ENCODE measurements around the gene MACROD1.

The MACROD1 gene

GRCh38 chr11:64037027-64037634 is 128.8 kb downstream of the MACROD1 start:
- H2BK120ac ChIP-seq (ENCODE audit: insufficient read depth, low read length, poor library complexity): no peak overlapping the region
- H3K27me3 ChIP-seq (ENCODE audit: insufficient read depth, low read length): peaks cover 47% of the 10 kb centered on the region
- no peak overlapping the region for H2BK5ac ChIP-seq (ENCODE audit: low read depth, low read length, poor library complexity)
- H3K23ac ChIP-seq (ENCODE audit: low read length): no peak overlapping the region
- no peak overlapping the region for H3K9ac ChIP-seq (ENCODE audit: low read length)
- WGBS (ENCODE audit: extremely low coverage, insufficient coverage, insufficient read length): no CpG with 5 or more reads among the region's 23 CpGs
- no peaks in the 10 kb centered on the region for H3K36me3 ChIP-seq (ENCODE audit: control insufficient read depth in 1 of 2, insufficient read depth in 2 of 2, low read length in 2 of 2)
- no peaks in the 10 kb centered on the region for H3K79me1 ChIP-seq (ENCODE audit: low read length)
- no peak overlapping the region for H2AFZ ChIP-seq (ENCODE audit: insufficient read depth, low read length, poor library complexity)
- H4K12ac ChIP-seq (ENCODE audit: low read depth, low read length): no peak overlapping the region
- H3K18ac ChIP-seq (ENCODE audit: low read length): no peak overlapping the region
- H3K14ac ChIP-seq (ENCODE audit: low read length): no peak overlapping the region
- H3K4me1 ChIP-seq (ENCODE audit: control insufficient read depth in 1 of 2, insufficient read depth in 2 of 2, low read length in 2 of 2): no peaks in the 10 kb centered on the region
- H3K4me3 ChIP-seq (ENCODE audit: low read depth, low read length): no peak overlapping the region
- H2BK12ac ChIP-seq (ENCODE audit: low read length): no peak overlapping the region
- H3K79me2 ChIP-seq (ENCODE audit: control insufficient read depth, insufficient read depth, low read length, poor library complexity): no peaks in the 10 kb centered on the region
- no peak for DNase-seq
- no peak overlapping the region for H3K4ac ChIP-seq (ENCODE audit: low read depth, low read length)
- H3K9me3 ChIP-seq (ENCODE audit: insufficient read depth, low read depth, low read length): peaks cover 1% of the 10 kb centered on the region
- H3K4me2 ChIP-seq (ENCODE audit: low read length): no peak overlapping the region
- H3K27ac ChIP-seq (ENCODE audit: low read depth, low read length): no peak overlapping the region
- H2AK5ac ChIP-seq (ENCODE audit: low read length): no peak overlapping the region
- no peak overlapping the region for H4K91ac ChIP-seq (ENCODE audit: low read depth, low read length)
- no peak overlapping the region for H4K8ac ChIP-seq (ENCODE audit: low read depth, low read length)

DNA sequence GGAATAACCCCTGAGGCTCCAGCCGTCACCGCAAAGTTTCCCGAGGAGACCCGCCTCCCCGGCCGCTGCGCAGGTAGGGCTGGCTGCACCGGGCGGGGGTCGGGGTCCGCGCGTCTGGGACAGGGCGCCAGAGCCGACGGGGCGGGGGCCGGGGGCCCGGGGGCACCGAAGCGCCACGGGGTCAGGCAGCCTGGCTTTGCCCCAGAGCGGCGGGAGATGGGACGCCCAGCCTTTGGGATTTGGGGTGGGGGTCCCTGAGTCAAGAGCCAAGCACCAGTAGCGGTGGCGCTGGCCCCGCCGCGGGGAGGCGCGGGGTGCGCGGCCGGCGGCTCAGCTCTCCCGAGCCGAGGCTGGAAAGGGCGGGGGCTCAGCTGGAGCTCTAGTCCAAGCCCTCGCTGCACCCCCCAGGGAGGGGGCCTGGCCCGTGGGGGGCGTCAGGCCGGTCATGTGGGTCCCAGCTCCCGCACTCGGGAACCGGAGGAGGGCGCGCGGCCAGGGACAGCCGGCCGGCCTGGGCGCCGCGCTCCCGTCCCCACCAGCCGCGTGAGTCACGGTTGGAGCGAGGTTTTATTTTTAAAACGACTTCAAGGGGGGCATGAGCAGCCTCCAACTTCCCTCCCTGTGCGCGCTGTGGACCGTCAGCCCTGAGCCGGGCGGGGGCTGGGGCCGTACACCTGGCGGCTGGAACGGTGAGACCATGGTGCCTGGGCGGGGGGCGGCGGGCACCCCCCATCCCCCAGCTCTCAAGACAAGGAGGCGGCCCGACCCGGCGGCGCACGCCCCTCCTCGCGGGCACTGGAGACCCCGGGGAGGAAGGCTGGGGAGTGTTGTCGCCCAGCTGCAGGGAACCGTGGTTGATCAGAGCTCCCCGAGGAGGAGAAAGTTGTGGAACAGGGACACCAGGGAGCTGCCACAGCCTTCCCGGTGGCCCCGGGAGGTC is 129.6 kb downstream of the MACROD1 start:
- no CpG with 5 or more reads among the region's 85 CpGs for WGBS (ENCODE audit: extremely low coverage, insufficient coverage, insufficient read length)
- no peak overlapping the region for H2AFZ ChIP-seq (ENCODE audit: insufficient read depth, low read length, poor library complexity)
- no peak overlapping the region for H3K14ac ChIP-seq (ENCODE audit: low read length)
- H3K27me3 ChIP-seq (ENCODE audit: insufficient read depth, low read length): peaks cover 47% of the 10 kb centered on the region
- H3K79me1 ChIP-seq (ENCODE audit: low read length): no peaks in the 10 kb centered on the region
- H3K36me3 ChIP-seq (ENCODE audit: control insufficient read depth in 1 of 2, insufficient read depth in 2 of 2, low read length in 2 of 2): no peaks in the 10 kb centered on the region
- no peak overlapping the region for H4K8ac ChIP-seq (ENCODE audit: low read depth, low read length)
- peak overlapping the region; percentile 37 for H3K4me2 ChIP-seq (ENCODE audit: low read length)
- H3K4ac ChIP-seq (ENCODE audit: low read depth, low read length): no peak overlapping the region
- peak in 1 of 2 donors; percentile 14 for DNase-seq
- H2AK5ac ChIP-seq (ENCODE audit: low read length): no peak overlapping the region
- no peak overlapping the region for H3K9ac ChIP-seq (ENCODE audit: low read length)
- no peak overlapping the region for H4K12ac ChIP-seq (ENCODE audit: low read depth, low read length)
- no peak overlapping the region for H4K91ac ChIP-seq (ENCODE audit: low read depth, low read length)
- H3K27ac ChIP-seq (ENCODE audit: low read depth, low read length): no peak overlapping the region
- H3K4me1 ChIP-seq (ENCODE audit: control insufficient read depth in 1 of 2, insufficient read depth in 2 of 2, low read length in 2 of 2): no peaks in the 10 kb centered on the region
- H3K23ac ChIP-seq (ENCODE audit: low read length): no peak overlapping the region
- H3K9me3 ChIP-seq (ENCODE audit: insufficient read depth, low read depth, low read length): peaks cover 1% of the 10 kb centered on the region
- no peak overlapping the region for H2BK5ac ChIP-seq (ENCODE audit: low read depth, low read length, poor library complexity)
- H3K4me3 ChIP-seq (ENCODE audit: low read depth, low read length): no peak overlapping the region
- H3K18ac ChIP-seq (ENCODE audit: low read length): no peak overlapping the region
- H3K79me2 ChIP-seq (ENCODE audit: control insufficient read depth, insufficient read depth, low read length, poor library complexity): no peaks in the 10 kb centered on the region
- H2BK12ac ChIP-seq (ENCODE audit: low read length): no peak overlapping the region
- H2BK120ac ChIP-seq (ENCODE audit: insufficient read depth, low read length, poor library complexity): no peak overlapping the region

- Histone ChIP-seq H3K9me3 (ENCODE audit: insufficient read depth, low read depth, low read length) (peaks cover 1% of the 10 kb centered on the region), H3K36me3 (ENCODE audit: control insufficient read depth in 1 of 2, insufficient read depth in 2 of 2, low read length in 2 of 2) (no peaks in the 10 kb centered on the region), H3K4ac (ENCODE audit: low read depth, low read length) (no peak within 1 kb of the TSS), H3K79me1 (ENCODE audit: low read length) (no peaks in the 10 kb centered on the region), H2BK120ac (ENCODE audit: insufficient read depth, low read length, poor library complexity) (no peak within 1 kb of the TSS), H2BK5ac (ENCODE audit: low read depth, low read length, poor library complexity) (no peak within 1 kb of the TSS), H3K18ac (ENCODE audit: low read length) (no peak within 1 kb of the TSS), H3K14ac (ENCODE audit: low read length) (no peak within 1 kb of the TSS), H4K12ac (ENCODE audit: low read depth, low read length) (no peak within 1 kb of the TSS), H3K4me3 (ENCODE audit: low read depth, low read length) (no peak within 1 kb of the TSS), H4K91ac (ENCODE audit: low read depth, low read length) (no peak within 1 kb of the TSS), H4K8ac (ENCODE audit: low read depth, low read length) (no peak within 1 kb of the TSS), H3K79me2 (ENCODE audit: control insufficient read depth, insufficient read depth, low read length, poor library complexity) (no peaks in the 10 kb centered on the region), H3K27ac (ENCODE audit: low read depth, low read length) (no peak within 1 kb of the TSS), H2BK12ac (ENCODE audit: low read length) (no peak within 1 kb of the TSS), H3K23ac (ENCODE audit: low read length) (no peak within 1 kb of the TSS), H3K9ac (ENCODE audit: low read length) (no peak within 1 kb of the TSS), H3K4me1 (ENCODE audit: control insufficient read depth in 1 of 2, insufficient read depth in 2 of 2, low read length in 2 of 2) (no peaks in the 10 kb centered on the region), H3K4me2 (ENCODE audit: low read length) (peak within 1 kb of the TSS; percentile 37), H2AFZ (ENCODE audit: insufficient read depth, low read length, poor library complexity) (no peak within 1 kb of the TSS), H2AK5ac (ENCODE audit: low read length) (no peak within 1 kb of the TSS), H3K27me3 (ENCODE audit: insufficient read depth, low read length) (peaks cover 47% of the 10 kb centered on the region)
- WGBS (ENCODE audit: extremely low coverage, insufficient coverage, insufficient read length): no CpG with 5 or more reads among the region's 64 CpGs
- no peak for DNase-seq
These were observed 130.3 kb downstream of the MACROD1 start, which contains the start of gene FLRT1 for GRCh38 chr11:64035576-64035975. Gene FLRT1, plus strand, starts transcription at chr11:64035931. Its CDS starts 80,337 bp downstream, at chr11:64116268.

DNA sequence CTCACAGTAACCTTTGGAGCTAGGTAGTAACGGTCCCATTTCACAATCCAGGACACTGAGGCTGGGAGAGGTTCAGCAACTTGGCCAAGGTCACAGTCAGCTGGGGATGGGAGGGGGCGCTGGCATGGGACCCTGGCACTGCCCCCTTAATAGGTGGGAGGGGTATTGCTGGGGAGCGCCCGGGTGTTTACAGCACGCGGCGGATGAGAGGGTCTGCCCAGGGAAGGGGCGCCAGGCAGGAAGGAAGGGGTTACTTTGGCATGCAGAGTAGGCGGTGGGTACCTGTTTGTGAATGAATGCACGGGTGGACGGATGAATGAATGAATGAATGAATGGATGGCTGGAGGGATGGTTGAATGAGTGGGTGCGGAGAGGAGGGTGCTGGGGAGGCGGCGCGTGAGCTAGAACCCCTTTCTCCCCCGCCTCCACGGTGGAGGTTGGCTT is 130.8 kb downstream of the MACROD1 start:
- WGBS (ENCODE audit: extremely low coverage, insufficient coverage, insufficient read length): no CpG with 5 or more reads among the region's 17 CpGs
- Histone ChIP-seq H2BK12ac (ENCODE audit: low read length) (no peak overlapping the region), H3K79me1 (ENCODE audit: low read length) (no peaks in the 10 kb centered on the region), H3K14ac (ENCODE audit: low read length) (no peak overlapping the region), H3K27me3 (ENCODE audit: insufficient read depth, low read length) (peaks cover 47% of the 10 kb centered on the region), H2AK5ac (ENCODE audit: low read length) (no peak overlapping the region), H3K23ac (ENCODE audit: low read length) (no peak overlapping the region), H4K8ac (ENCODE audit: low read depth, low read length) (no peak overlapping the region), H3K36me3 (ENCODE audit: control insufficient read depth in 1 of 2, insufficient read depth in 2 of 2, low read length in 2 of 2) (no peaks in the 10 kb centered on the region), H3K4me1 (ENCODE audit: control insufficient read depth in 1 of 2, insufficient read depth in 2 of 2, low read length in 2 of 2) (no peaks in the 10 kb centered on the region), H3K27ac (ENCODE audit: low read depth, low read length) (no peak overlapping the region), H3K4me3 (ENCODE audit: low read depth, low read length) (no peak overlapping the region), H4K91ac (ENCODE audit: low read depth, low read length) (no peak overlapping the region), H4K12ac (ENCODE audit: low read depth, low read length) (no peak overlapping the region), H3K9me3 (ENCODE audit: insufficient read depth, low read depth, low read length) (peaks cover 1% of the 10 kb centered on the region), H2BK5ac (ENCODE audit: low read depth, low read length, poor library complexity) (no peak overlapping the region), H3K4ac (ENCODE audit: low read depth, low read length) (no peak overlapping the region), H3K79me2 (ENCODE audit: control insufficient read depth, insufficient read depth, low read length, poor library complexity) (no peaks in the 10 kb centered on the region), H3K18ac (ENCODE audit: low read length) (no peak overlapping the region), H3K4me2 (ENCODE audit: low read length) (no peak overlapping the region), H2AFZ (ENCODE audit: insufficient read depth, low read length, poor library complexity) (no peak overlapping the region), H3K9ac (ENCODE audit: low read length) (no peak overlapping the region), H2BK120ac (ENCODE audit: insufficient read depth, low read length, poor library complexity) (no peak overlapping the region)
- DNase-seq: no peak

Data from trophoblast cell (in vitro differentiated cells and primary cell).